ENCODE results near the gene KRTAP6-2.

DNA sequence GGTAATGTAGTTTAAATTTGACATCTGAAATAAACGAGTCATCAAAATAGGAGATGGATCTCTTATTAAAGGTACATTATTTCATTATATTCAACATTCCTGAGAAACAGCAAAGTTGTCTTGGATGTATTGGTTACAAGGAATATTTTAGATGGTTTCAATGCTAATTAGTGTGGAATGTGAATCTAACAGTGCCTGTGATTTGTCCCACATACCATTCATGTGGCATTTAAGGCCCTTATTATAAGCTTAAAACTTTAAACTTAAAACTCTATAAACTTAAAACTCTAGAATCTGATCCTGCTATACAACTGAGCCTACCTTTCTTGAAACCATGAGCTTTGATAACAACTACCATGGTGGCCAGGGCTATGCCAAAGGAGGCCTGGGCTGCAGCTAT, 2.1 kb upstream of the KRTAP6-2 start, which contains the start of gene KRTAP22-1:
- TF ChIP-seq, protein P1, sequence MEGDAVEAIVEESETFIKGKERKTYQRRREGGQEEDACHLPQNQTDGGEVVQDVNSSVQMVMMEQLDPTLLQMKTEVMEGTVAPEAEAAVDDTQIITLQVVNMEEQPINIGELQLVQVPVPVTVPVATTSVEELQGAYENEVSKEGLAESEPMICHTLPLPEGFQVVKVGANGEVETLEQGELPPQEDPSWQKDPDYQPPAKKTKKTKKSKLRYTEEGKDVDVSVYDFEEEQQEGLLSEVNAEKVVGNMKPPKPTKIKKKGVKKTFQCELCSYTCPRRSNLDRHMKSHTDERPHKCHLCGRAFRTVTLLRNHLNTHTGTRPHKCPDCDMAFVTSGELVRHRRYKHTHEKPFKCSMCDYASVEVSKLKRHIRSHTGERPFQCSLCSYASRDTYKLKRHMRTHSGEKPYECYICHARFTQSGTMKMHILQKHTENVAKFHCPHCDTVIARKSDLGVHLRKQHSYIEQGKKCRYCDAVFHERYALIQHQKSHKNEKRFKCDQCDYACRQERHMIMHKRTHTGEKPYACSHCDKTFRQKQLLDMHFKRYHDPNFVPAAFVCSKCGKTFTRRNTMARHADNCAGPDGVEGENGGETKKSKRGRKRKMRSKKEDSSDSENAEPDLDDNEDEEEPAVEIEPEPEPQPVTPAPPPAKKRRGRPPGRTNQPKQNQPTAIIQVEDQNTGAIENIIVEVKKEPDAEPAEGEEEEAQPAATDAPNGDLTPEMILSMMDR (conservative IDR thresholded peaks at IDR 0.05 in 1 of 2, IDR thresholded peaks at IDR 0.05 in 1 of 2; ENCODE audit: extremely low read depth in 1 of 2, insufficient read depth in 1 of 2, low read depth in 1 of 2, low read length in 2 of 2): no peak
- no peak for TF ChIP-seq EZH2 (IDR thresholded peaks at IDR 0.05; ENCODE audit: borderline replicate concordance, low read length)
